IPS-15b (cell line): ENCODE measurements around the gene SORBS2.
"Not testable (repeated sequence)": the region's sequence is repeated elsewhere in the genome, so short reads cannot be mapped to it uniquely, and the experiment has no call there.

Source experiments
- H3K27me3 ChIP-seq: one replicate; pipeline ENCODE4 v1.6.1; 2013; ENCODE audit warnings: low read length; ENCODE audit not compliant: control insufficient read depth, insufficient read depth
- H3K36me3 ChIP-seq: one replicate; pipeline ENCODE4 v1.6.1; 2013; ENCODE audit warnings: low read length; ENCODE audit not compliant: control insufficient read depth, insufficient read depth
- H3K4me1 ChIP-seq: one replicate; pipeline ENCODE4 v1.6.1; 2013; ENCODE audit warnings: mild to moderate bottlenecking, low read length; ENCODE audit not compliant: control insufficient read depth, insufficient read depth
- H3K4me3 ChIP-seq: one replicate; pipeline ENCODE4 v1.5.1; 2013; ENCODE audit warnings: low read depth, low read length
- H3K9ac ChIP-seq: one replicate; pipeline ENCODE4 v1.6.1; 2013; ENCODE audit warnings: low read depth, mild to moderate bottlenecking, low read length
- H3K9me3 ChIP-seq: one replicate; pipeline ENCODE4 v1.6.1; 2013; ENCODE audit warnings: mild to moderate bottlenecking, low read length; ENCODE audit not compliant: control insufficient read depth, insufficient read depth

The SORBS2 gene

GRCh38 chr4:185562531-185562930 lies 249.5 kb downstream of the SORBS2 start:
- Histone ChIP-seq H3K27me3 (no peaks in the 10 kb centered on the region), H3K9me3 (no peaks in the 10 kb centered on the region), H3K36me3 (no peaks in the 10 kb centered on the region), H3K9ac (no peak overlapping the region), H3K4me1 (peaks cover 10% of the 10 kb centered on the region), H3K4me3 (no peak overlapping the region)

- Histone ChIP-seq H3K4me1 (peaks cover 10% of the 10 kb centered on the region), H3K9ac (no peak overlapping the region), H3K4me3 (no peak overlapping the region), H3K9me3 (no peaks in the 10 kb centered on the region), H3K36me3 (no peaks in the 10 kb centered on the region), H3K27me3 (no peaks in the 10 kb centered on the region)
These were observed 251.7 kb downstream of the SORBS2 start for GRCh38 chr4:185560316-185560715.

GRCh38 chr4:185559915-185560281 lies 252.1 kb downstream of the SORBS2 start:
- H3K27me3 ChIP-seq, result no peaks in the 10 kb centered on the region
- no peaks in the 10 kb centered on the region for H3K9me3 ChIP-seq
- no peak overlapping the region for H3K9ac ChIP-seq
- no peaks in the 10 kb centered on the region for H3K36me3 ChIP-seq
- H3K4me1 ChIP-seq, result peaks cover 10% of the 10 kb centered on the region
- H3K4me3 ChIP-seq, result no peak overlapping the region

- not testable (repeated sequence) for H3K36me3 ChIP-seq, H3K4me3 ChIP-seq, H3K27me3 ChIP-seq, H3K9ac ChIP-seq, H3K4me1 ChIP-seq, H3K9me3 ChIP-seq
These were observed 252.6 kb downstream of the SORBS2 start for GRCh38 chr4:185559251-185559914.

- Histone ChIP-seq H3K36me3 (no peaks in the 10 kb centered on the region), H3K27me3 (no peaks in the 10 kb centered on the region), H3K4me3 (no peak overlapping the region), H3K9me3 (no peaks in the 10 kb centered on the region), H3K9ac (no peak overlapping the region), H3K4me1 (peaks cover 4% of the 10 kb centered on the region)
These were observed 257.4 kb downstream of the SORBS2 start for GRCh38 chr4:185554365-185555126.

DNA sequence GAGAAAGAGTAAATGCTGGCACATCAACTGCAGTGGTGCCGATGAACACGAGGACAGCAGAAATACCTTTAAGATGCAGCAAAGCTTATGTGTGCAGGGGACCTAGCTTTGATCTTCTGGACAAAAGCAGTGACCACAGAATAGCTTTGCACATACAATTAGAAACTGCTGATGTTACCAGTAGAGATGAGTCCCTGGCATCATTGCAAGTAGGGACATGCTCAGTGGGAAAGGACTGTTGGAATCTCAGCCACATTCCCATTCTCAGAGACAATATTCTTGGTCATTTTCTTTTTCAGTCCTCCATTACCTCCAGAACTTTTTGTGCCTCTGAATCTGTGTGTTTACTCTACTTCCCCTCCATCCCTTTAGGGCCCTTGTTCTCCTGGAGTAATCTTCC lies 259.7 kb downstream of the SORBS2 start:
- H3K9me3 ChIP-seq, result no peaks in the 10 kb centered on the region
- H3K9ac ChIP-seq, result no peak overlapping the region
- no peak overlapping the region for H3K4me3 ChIP-seq
- no peaks in the 10 kb centered on the region for H3K36me3 ChIP-seq
- H3K4me1 ChIP-seq, result no peaks in the 10 kb centered on the region
- H3K27me3 ChIP-seq, result no peaks in the 10 kb centered on the region

DNA sequence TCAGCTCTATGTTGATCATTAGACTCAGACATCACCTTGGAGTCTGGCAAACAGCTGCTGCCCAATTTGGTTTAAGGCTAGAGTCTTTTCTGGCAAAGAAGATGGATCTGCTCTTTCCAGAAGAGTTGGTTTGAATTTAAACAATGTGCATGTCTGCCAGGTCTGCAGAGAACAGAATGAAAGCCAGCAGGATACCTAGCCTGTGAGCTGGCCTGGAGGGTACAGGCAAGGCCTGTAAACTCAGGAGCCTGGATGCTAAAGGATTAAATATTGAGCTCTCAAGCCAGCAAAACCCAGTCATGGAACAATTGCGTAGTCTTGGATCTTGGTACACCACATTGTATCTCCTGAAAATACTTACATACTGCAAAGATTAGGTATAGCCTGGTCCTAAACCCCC lies 261.1 kb downstream of the SORBS2 start:
- Histone ChIP-seq H3K36me3 (no peaks in the 10 kb centered on the region), H3K4me1 (no peaks in the 10 kb centered on the region), H3K9me3 (no peaks in the 10 kb centered on the region), H3K27me3 (no peaks in the 10 kb centered on the region), H3K4me3 (no peak overlapping the region), H3K9ac (no peak overlapping the region)

GRCh38 chr4:185549095-185549639 lies 262.8 kb downstream of the SORBS2 start:
- no peaks in the 10 kb centered on the region for H3K27me3 ChIP-seq
- H3K9me3 ChIP-seq, result no peaks in the 10 kb centered on the region
- H3K9ac ChIP-seq, result no peak overlapping the region
- no peaks in the 10 kb centered on the region for H3K4me1 ChIP-seq
- no peaks in the 10 kb centered on the region for H3K36me3 ChIP-seq
- H3K4me3 ChIP-seq, result no peak overlapping the region

DNA sequence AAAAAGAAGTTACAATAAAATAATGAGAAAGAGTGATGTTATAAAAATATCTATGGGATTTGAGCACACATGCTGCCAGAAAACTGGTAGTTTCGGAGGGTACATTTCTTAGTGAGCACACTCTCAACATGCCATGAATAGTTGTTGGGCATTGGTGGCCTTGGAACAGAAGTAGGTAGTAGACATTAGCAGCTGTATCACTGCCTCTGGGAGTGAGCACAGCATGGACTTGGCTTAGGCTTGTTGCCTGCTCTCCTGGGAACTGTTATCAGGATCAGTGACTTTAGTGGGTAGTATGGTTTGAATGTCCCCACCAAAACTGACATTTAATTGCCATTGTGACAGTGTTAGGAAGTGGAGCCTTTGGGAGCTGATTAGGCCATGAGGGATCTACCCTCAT lies 263.4 kb downstream of the SORBS2 start:
- Histone ChIP-seq H3K9ac (no peak overlapping the region), H3K9me3 (no peaks in the 10 kb centered on the region), H3K36me3 (no peaks in the 10 kb centered on the region), H3K4me3 (no peak overlapping the region), H3K27me3 (no peaks in the 10 kb centered on the region), H3K4me1 (no peaks in the 10 kb centered on the region)

DNA sequence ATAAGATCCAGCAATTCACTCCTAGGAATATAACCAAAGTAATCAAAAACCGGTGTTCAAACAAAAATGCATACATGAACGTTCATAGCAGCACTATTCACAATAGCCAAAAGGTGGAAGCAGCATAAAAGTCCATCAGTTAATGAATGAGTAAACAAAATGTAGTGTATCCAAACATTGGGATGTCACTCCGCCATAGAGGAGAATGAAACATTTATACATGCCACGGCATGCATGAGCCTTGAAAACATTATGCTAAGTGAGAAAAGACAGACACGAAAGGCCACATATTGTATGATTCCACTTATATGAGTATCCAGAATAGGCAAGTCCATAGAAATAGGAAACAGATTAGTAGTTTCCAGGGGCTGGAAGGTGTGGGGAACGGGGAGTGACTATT lies 265.7 kb downstream of the SORBS2 start:
- no peak overlapping the region for H3K9ac ChIP-seq
- H3K36me3 ChIP-seq, result no peaks in the 10 kb centered on the region

DNA sequence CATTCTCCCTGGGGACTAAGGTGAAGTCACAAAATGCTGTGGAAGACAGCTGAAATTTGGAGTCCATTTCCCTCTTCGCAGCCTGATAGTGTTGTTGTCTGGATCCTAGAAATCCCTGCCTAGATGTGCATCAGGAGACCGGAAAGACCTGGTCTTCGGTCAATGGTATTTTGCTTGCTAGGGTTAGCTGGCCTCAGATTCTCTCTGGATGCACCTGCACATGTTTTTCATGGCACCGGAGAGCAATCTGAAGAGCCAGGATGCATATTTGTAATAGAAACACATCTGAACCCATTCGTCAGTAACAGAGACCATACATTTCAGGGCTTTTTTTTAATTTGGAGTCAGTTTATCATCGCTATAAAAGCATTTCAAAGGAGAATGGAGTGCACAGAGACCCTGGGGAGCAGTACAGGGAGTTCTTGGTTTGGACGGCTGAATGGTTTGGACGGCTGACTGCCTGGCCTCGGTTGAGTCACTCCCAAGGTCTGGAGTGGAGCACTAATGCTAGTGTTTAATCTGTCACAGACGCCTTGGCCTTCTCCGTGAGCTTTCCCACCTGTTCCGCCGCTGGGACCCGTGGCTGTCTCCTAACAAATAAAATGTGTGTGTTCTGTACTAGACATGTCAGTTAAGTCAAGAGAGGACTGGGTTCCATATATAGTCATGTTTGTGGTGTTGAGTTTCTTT lies 269.2 kb downstream of the SORBS2 start:
- Histone ChIP-seq H3K9ac (no peak overlapping the region), H3K9me3 (no peaks in the 10 kb centered on the region)

More for the DNA sequence above, 265.7 kb downstream of the SORBS2 start:
- H3K4me1 ChIP-seq, result no peaks in the 10 kb centered on the region
- H3K4me3 ChIP-seq, result no peak overlapping the region
- peaks cover 4% of the 10 kb centered on the region for H3K27me3 ChIP-seq
- H3K9me3 ChIP-seq, result no peaks in the 10 kb centered on the region

More for the DNA sequence above, 269.2 kb downstream of the SORBS2 start:
- no peaks in the 10 kb centered on the region for H3K4me1 ChIP-seq
- H3K27me3 ChIP-seq, result peaks cover 14% of the 10 kb centered on the region
- no peak overlapping the region for H3K4me3 ChIP-seq
- no peaks in the 10 kb centered on the region for H3K36me3 ChIP-seq
